Transverse colon (tissue), 4 donors: ENCODE measurements around the gene SAP130. TPM values are rescaled to one million over a fixed set of nuclear protein-coding genes. Genes with fewer than 3 reads are reported as not detected.
A peak's percentile ranks its signal among the peaks of the same experiment; 100 is the strongest.

Experiments
- DNase-seq: peaks from one replicate; pipeline ENCODE4 v3.0.0-alpha.2; 2019
- H3K27ac ChIP-seq, 4 donors: fragments of 200-600 bp; sonication (generic); 2 replicates each; pipeline ENCODE4 v1.5.1; 2016 to 2018; ENCODE audit warnings: inconsistent platforms in 4 of 4
- H3K27me3 ChIP-seq: fragments of 200-600 bp; sonication (generic); 2 replicates; pipeline ENCODE4 v1.5.1; 2017; ENCODE audit warnings: inconsistent platforms
- H3K36me3 ChIP-seq, 4 donors: fragments of 200-600 bp; sonication (generic); 2 replicates each; pipeline ENCODE4 v1.5.1; 2017 to 2019; ENCODE audit warnings: inconsistent platforms in 4 of 4
- H3K4me1 ChIP-seq, 4 donors: fragments of 200-600 bp; sonication (generic); 2 replicates each; pipeline ENCODE4 v1.5.1; 2017 to 2020; ENCODE audit warnings: inconsistent platforms in 4 of 4
- H3K4me3 ChIP-seq, 4 donors: fragments of 200-600 bp; sonication (generic); 1 replicate in 1 of 4; 2 replicates in 3 of 4; pipeline versions ENCODE4 v1.5.1 to v1.6.1; 2017 to 2019; ENCODE audit warnings: inconsistent platforms in 4 of 4
- H3K9me3 ChIP-seq, 2 donors: fragments of 200-600 bp; sonication (generic); 2 replicates each; pipeline ENCODE4 v1.5.1; 2017 to 2019; ENCODE audit warnings: inconsistent platforms in 2 of 2
- EP300 ChIP-seq: sonication (generic); formaldehyde crosslinking; IDR thresholded peaks from one replicate; pipeline ENCODE4 v1.6.1; 2017; ENCODE audit warnings: antibody characterized with exemption, low read depth
- POLR2A ChIP-seq: fragments of 450-650 bp; IDR thresholded peaks from one replicate; pipeline ENCODE4 v1.6.1; 2016; ENCODE audit warnings: antibody characterized with exemption, mild to moderate bottlenecking, moderate library complexity
- POLR2AphosphoS5 ChIP-seq, 3 donors: sonication (generic); formaldehyde crosslinking; IDR thresholded peaks; one replicate each; pipeline ENCODE4 v1.6.1; 2016; ENCODE audit warnings: antibody characterized with exemption in 3 of 3
- WGBS, 2 donors: methylation state at CpG; one replicate each; pipeline ENCODE4 v1.1.5; 2018; ENCODE audit warnings: low coverage in 1 of 2; 5-methylcytosine and 5-hydroxymethylcytosine counted together
- in situ Hi-C, 4 donors: fragments of 200-750 bp; cut with MboI; loops; one replicate each; pipeline versions ENCODE4 v1.15.0 to v1.15.1; 2017; ENCODE audit warnings: low sequenced_read_pairs in 3 of 4, low pct_ligation_motif_present in 1 of 4, low pct_unique_long_range_greater_than_20kb in 1 of 4
- intact Hi-C: fragments of 100-400 bp; cut with DNase I; formaldehyde crosslinking; loops from one replicate; pipeline ENCODE4 v1.15.1; 2023; ENCODE audit warnings: low total_unique reads
- total RNA-seq, 4 donors: library from RNA; depleted of rRNA; stranded (reverse); fragments of >200 nt; gene quantifications; one replicate each; pipeline ENCODE4 v1.1.0, GENCODE V29; 2016
- TF ChIP-seq, protein P1 (sequence below), 5 experiments: fragments of 200-600 bp in 3 of 5; fragments of 450-650 bp in 2 of 5; sonication (generic) in 3 of 5; IDR thresholded peaks; 1 replicate in 2 of 5; 2 replicates in 3 of 5; pipeline ENCODE4 v1.5.1; 2016 to 2017; ENCODE audit warnings: antibody characterized with exemption in 5 of 5, inconsistent platforms in 3 of 5, mild to moderate bottlenecking in 2 of 5, moderate library complexity in 1 of 5

The SAP130 gene
- total RNA-seq, 4 donors from 2014 or later, result 2.6 to 23.9 (median 13.0) TPM

DNA sequence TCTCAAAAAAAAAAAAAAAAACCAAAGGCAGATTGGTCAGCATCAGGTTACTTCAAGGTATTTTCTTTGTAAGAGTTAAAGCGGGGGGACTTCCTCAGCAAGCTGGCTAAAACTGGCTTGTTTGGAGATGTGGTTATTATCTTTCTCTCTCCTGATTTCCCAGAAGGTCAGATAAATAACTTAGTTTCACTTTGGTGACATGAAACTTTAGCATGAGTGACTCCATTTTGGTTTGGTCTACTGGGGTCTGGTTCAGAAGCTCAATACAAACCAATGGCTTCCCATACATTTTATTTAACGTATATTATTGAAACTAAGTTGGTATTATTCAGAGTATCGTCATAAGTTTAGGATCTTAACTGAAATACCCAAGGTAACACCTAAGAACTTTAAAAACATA is 100.5 kb downstream of the SAP130 start:
- intact Hi-C loops (no loop called here), in situ Hi-C loops (no loop called here)
- 97% methylated on average over 3 of the region's 3 CpGs for WGBS, 2 donors
- H3K27me3 ChIP-seq, result no peaks in the 10 kb centered on the region
- DNase-seq, result no peak
- H3K36me3 ChIP-seq, result no peaks in the 10 kb centered on the region
- no peak overlapping the region for H3K4me3 ChIP-seq
- H3K4me1 ChIP-seq, result no peaks in the 10 kb centered on the region
- no peak for TF ChIP-seq POLR2A
- TF ChIP-seq, protein P1, sequence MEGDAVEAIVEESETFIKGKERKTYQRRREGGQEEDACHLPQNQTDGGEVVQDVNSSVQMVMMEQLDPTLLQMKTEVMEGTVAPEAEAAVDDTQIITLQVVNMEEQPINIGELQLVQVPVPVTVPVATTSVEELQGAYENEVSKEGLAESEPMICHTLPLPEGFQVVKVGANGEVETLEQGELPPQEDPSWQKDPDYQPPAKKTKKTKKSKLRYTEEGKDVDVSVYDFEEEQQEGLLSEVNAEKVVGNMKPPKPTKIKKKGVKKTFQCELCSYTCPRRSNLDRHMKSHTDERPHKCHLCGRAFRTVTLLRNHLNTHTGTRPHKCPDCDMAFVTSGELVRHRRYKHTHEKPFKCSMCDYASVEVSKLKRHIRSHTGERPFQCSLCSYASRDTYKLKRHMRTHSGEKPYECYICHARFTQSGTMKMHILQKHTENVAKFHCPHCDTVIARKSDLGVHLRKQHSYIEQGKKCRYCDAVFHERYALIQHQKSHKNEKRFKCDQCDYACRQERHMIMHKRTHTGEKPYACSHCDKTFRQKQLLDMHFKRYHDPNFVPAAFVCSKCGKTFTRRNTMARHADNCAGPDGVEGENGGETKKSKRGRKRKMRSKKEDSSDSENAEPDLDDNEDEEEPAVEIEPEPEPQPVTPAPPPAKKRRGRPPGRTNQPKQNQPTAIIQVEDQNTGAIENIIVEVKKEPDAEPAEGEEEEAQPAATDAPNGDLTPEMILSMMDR (IDR thresholded peaks at IDR 0.05), result no peak
- TF ChIP-seq EP300, result no peak
- no peak for TF ChIP-seq POLR2AphosphoS5 (IDR thresholded peaks at IDR 0.05)
- H3K9me3 ChIP-seq, result no peaks in the 10 kb centered on the region
- no peak overlapping the region for H3K27ac ChIP-seq

DNA sequence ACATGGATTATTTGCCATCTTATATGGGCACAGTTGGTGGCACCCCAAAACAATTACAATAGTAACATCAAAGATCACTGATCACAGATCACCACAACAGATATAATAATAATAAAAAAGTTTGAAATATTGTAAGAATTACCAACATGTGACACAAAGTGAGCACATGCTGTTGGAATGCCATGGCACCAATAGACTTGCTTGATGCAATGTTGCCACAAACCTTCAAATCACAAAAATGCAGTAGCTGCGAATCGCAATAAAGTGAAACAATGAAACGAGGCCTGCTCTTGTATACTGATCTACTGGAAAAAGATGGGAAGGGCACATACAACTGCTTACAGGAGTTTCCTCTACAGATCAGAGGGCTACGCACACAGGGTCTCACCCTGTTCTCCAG is 109.9 kb downstream of the SAP130 start:
- Histone ChIP-seq H3K9me3 (no peaks in the 10 kb centered on the region), H3K36me3 (no peaks in the 10 kb centered on the region), H3K4me1 (no peaks in the 10 kb centered on the region), H3K27ac (no peak overlapping the region), H3K4me3 (no peak overlapping the region), H3K27me3 (no peaks in the 10 kb centered on the region)
- no peak for DNase-seq
- in situ Hi-C loops, result no loop called here
- no peak for TF ChIP-seq EP300
- TF ChIP-seq, protein P1 (IDR thresholded peaks at IDR 0.05), result no peak
- TF ChIP-seq POLR2A, result no peak
- TF ChIP-seq POLR2AphosphoS5 (IDR thresholded peaks at IDR 0.05), result no peak
- intact Hi-C loops, result no loop called here
- WGBS, 2 donors, result 86 to 89% methylated on average over 3 to 4 of the region's 4 CpGs

DNA sequence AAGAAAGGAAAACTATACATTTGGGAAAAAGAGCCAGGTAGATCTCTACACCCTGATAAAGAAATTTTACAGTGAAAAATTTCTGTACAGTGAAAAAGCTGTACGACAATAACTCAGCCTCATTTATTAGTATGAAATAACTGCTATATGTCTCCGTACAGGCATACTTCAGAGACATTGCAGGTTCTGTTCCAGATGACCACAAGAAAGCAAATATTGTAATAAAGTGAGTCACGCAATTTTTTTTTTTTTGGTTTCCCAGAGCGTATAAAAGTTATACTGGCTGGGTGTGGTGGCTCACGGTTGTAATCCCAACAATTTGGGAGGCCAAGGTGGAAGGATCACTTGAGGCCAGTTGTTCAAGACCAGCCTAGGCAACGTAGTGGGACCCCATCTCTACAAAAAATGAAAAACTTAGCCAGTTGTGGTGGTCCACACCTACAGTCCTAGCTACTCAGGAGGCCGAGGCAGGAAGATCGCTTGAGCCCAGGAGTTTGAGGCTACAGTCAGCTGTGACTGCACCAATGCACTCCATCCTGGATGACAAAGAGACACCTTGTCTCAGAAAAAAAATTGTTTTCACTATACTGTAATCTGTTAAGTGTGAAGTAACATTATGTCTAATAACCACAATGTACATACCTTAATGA is 113.9 kb downstream of the SAP130 start:
- Histone ChIP-seq H3K27me3 (no peaks in the 10 kb centered on the region), H3K36me3 (no peaks in the 10 kb centered on the region), H3K4me3 (no peak overlapping the region), H3K4me1 (no peaks in the 10 kb centered on the region), H3K27ac (no peak overlapping the region), H3K9me3 (no peaks in the 10 kb centered on the region)
- in situ Hi-C loops, result no loop called here
- peak; percentile 15 for DNase-seq
- intact Hi-C loops, result no loop called here
- 52 to 64% methylated on average over 3 to 8 of the region's 8 CpGs for WGBS, 2 donors
- TF ChIP-seq EP300 (no peak), POLR2A (no peak), POLR2AphosphoS5 (IDR thresholded peaks at IDR 0.05) (no peak)
- TF ChIP-seq, protein P1 (IDR thresholded peaks at IDR 0.05), result no peak

DNA sequence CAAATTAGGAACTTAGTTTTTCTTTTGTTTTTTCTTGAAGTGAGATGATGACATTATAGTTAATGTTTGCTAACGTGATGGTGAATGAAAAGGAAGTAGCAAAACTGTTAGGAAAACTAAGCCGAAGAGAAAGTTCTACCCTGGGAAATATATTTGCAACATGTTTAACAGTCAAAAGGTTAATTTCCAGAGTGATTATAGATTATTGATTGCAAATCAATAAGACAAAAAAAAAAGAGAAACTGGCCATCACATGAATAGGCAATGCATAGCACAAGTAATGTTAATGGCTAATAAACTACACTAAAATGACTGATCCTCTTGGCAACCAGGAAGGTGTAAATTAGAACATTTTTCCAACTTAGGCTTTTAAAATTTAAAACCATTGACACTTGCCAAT is 116.1 kb downstream of the SAP130 start:
- Histone ChIP-seq H3K4me1 (no peaks in the 10 kb centered on the region), H3K4me3 (no peak overlapping the region), H3K36me3 (no peaks in the 10 kb centered on the region), H3K9me3 (no peaks in the 10 kb centered on the region), H3K27ac (no peak overlapping the region), H3K27me3 (no peaks in the 10 kb centered on the region)
- WGBS, 2 donors, result 58 to 69% methylated on average over 2 of the region's 2 CpGs
- no peak for DNase-seq
- in situ Hi-C loops, result no loop called here
- intact Hi-C loops, result no loop called here
- TF ChIP-seq POLR2A (no peak), EP300 (no peak), POLR2AphosphoS5 (IDR thresholded peaks at IDR 0.05) (no peak)
- TF ChIP-seq, protein P1 (IDR thresholded peaks at IDR 0.05), result no peak
